SU-DHL-6 (cell line): Measurements from ENCODE around the gene MAML3.

Experiments used
- H2AFZ ChIP-seq: fragments of 200-600 bp; sonication (generic); 2 replicates; pipeline ENCODE4 v1.6.1; 2014; ENCODE audit warnings: low read depth, mild to moderate bottlenecking, moderate library complexity, mixed read lengths, antibody characterized with exemption, low read length; ENCODE audit not compliant: severe bottlenecking
- H3F3A ChIP-seq: fragments of 200-600 bp; shearing (Covaris generic); 2 replicates; pipeline ENCODE4 v1.6.0; 2016; ENCODE audit warnings: antibody characterized with exemption, mild to moderate bottlenecking; ENCODE audit not compliant: insufficient read depth
- H3K27ac ChIP-seq: fragments of 200-600 bp; sonication (generic); 2 replicates; pipeline ENCODE4 v1.5.1; 2016; ENCODE audit warnings: low read depth, mild to moderate bottlenecking, low read length, moderate library complexity, mixed read lengths
- H3K27me3 ChIP-seq: fragments of 200-600 bp; sonication (generic), shearing (Covaris generic); 2 replicates; pipeline ENCODE4 v1.6.0; 2014; ENCODE audit warnings: mild to moderate bottlenecking, low read length
- H3K36me3 ChIP-seq: fragments of 200-600 bp; sonication (generic); 2 replicates; pipeline ENCODE4 v1.6.1; 2014; ENCODE audit warnings: mild to moderate bottlenecking, low read length, mixed read lengths
- H3K4me2 ChIP-seq: fragments of 300-600, 200-600 bp; shearing (Covaris generic), sonication (generic); 2 replicates; pipeline ENCODE4 v1.6.0; 2014; ENCODE audit warnings: low read length, low read depth, mild to moderate bottlenecking; ENCODE audit not compliant: poor library complexity, severe bottlenecking
- H3K4me3 ChIP-seq: fragments of 200-600 bp; sonication (generic); 2 replicates; pipeline ENCODE4 v1.5.1; 2014; ENCODE audit warnings: antibody characterized with exemption, low read length, mild to moderate bottlenecking, mixed read lengths; ENCODE audit not compliant: insufficient read depth, poor library complexity, severe bottlenecking
- H3K79me2 ChIP-seq: fragments of 200-600 bp; sonication (generic); 2 replicates; pipeline ENCODE4 v1.6.1; 2014; ENCODE audit warnings: mild to moderate bottlenecking, low read length, moderate library complexity; ENCODE audit not compliant: insufficient read depth
- H3K9ac ChIP-seq: fragments of 200-600 bp; sonication (generic); 2 replicates; pipeline ENCODE4 v1.7.0; 2014; ENCODE audit warnings: mild to moderate bottlenecking, low read length
- H3K9me2 ChIP-seq: fragments of 200-600 bp; sonication (generic); replicated peaks from 2 replicates; pipeline ENCODE4 v1.6.1; 2014; ENCODE audit warnings: low read length; ENCODE audit not compliant: insufficient read depth
- H3K9me3 ChIP-seq: fragments of 200-600 bp; sonication (generic); 2 replicates; pipeline ENCODE4 v1.6.1; 2014; ENCODE audit warnings: low read length, mixed read lengths; ENCODE audit not compliant: insufficient read depth
- H4K20me1 ChIP-seq: fragments of 200-600 bp; sonication (generic); 2 replicates; pipeline ENCODE4 v1.6.1; 2014; ENCODE audit warnings: low read depth, mild to moderate bottlenecking, antibody characterized with exemption, low read length, moderate library complexity, mixed read lengths
- CTCF ChIP-seq: fragments of 200-600 bp; sonication (generic); IDR thresholded peaks from one replicate; pipeline ENCODE4 v1.5.1; 2017; ENCODE audit warnings: antibody characterized with exemption, mild to moderate bottlenecking, low read length, moderate library complexity; ENCODE audit not compliant: insufficient read depth, poor library complexity, severe bottlenecking
- EZH2phosphoT487 ChIP-seq: fragments of 200-600 bp; sonication (generic), shearing (Covaris generic); conservative IDR thresholded peaks from 2 replicates; pipeline ENCODE4 v1.6.1; 2018; ENCODE audit warnings: mild to moderate bottlenecking, antibody characterized with exemption, low read length, moderate library complexity, mixed read lengths

Gene MAML3

GRCh38 chr4:140028676-140029517 lies 125.1 kb downstream of the MAML3 start:
- Histone ChIP-seq H3K79me2 (no peaks in the 10 kb centered on the region), H3K9me3 (no peaks in the 10 kb centered on the region), H3F3A (no peaks in the 10 kb centered on the region), H3K9ac (no peak overlapping the region), H3K36me3 (no peaks in the 10 kb centered on the region), H3K27ac (no peak overlapping the region), H3K4me2 (no peak overlapping the region), H3K4me3 (no peak overlapping the region), H3K9me2 (no peaks in the 10 kb centered on the region), H3K27me3 (no peaks in the 10 kb centered on the region), H4K20me1 (no peaks in the 10 kb centered on the region), H2AFZ (no peak overlapping the region)
- TF ChIP-seq CTCF: no peak
- no peak for TF ChIP-seq EZH2phosphoT487

- TF ChIP-seq CTCF (no peak), EZH2phosphoT487 (no peak)
- Histone ChIP-seq H3K4me2 (no peak overlapping the region), H3K27me3 (no peaks in the 10 kb centered on the region), H3K9me2 (no peaks in the 10 kb centered on the region), H3F3A (no peaks in the 10 kb centered on the region), H3K9me3 (no peaks in the 10 kb centered on the region), H3K4me3 (no peak overlapping the region), H4K20me1 (no peaks in the 10 kb centered on the region), H3K79me2 (no peaks in the 10 kb centered on the region), H3K27ac (no peak overlapping the region), H2AFZ (no peak overlapping the region), H3K36me3 (no peaks in the 10 kb centered on the region), H3K9ac (no peak overlapping the region)
Measured at GRCh38 chr4:140028101-140028500, 125.9 kb downstream of the MAML3 start.

- no peaks in the 10 kb centered on the region for H3K36me3 ChIP-seq
- no peak overlapping the region for H3K4me2 ChIP-seq
- no peak overlapping the region for H3K27ac ChIP-seq
Measured at GRCh38 chr4:140027101-140027500, 126.9 kb downstream of the MAML3 start.

More at GRCh38 chr4:140027101-140027500, 126.9 kb downstream of the MAML3 start:
- no peaks in the 10 kb centered on the region for H3K79me2 ChIP-seq
- no peak overlapping the region for H2AFZ ChIP-seq
- H3F3A ChIP-seq: no peaks in the 10 kb centered on the region
- no peak overlapping the region for H3K9ac ChIP-seq
- H3K9me2 ChIP-seq: no peaks in the 10 kb centered on the region
- H3K4me3 ChIP-seq: no peak overlapping the region
- H4K20me1 ChIP-seq: no peaks in the 10 kb centered on the region
- no peaks in the 10 kb centered on the region for H3K9me3 ChIP-seq
- H3K27me3 ChIP-seq: no peaks in the 10 kb centered on the region
- no peak for TF ChIP-seq CTCF
- no peak for TF ChIP-seq EZH2phosphoT487
